NCI-H748 treated with DMSO at 0.1 percent for 48 hours (cell line): Measurements from ENCODE around the gene MRPL49.

Experiments used
- DNase-seq: peaks from one replicate; lab custom pipeline; 2025; lab: John Stamatoyannopoulos, UW

The MRPL49 gene

GRCh38 chr11:65121865-65122696, at the start of gene MRPL49, which contains the start of gene FAU:
Gene MRPL49 (plus strand): TSS chr11:65122321. CDS start chr11:65122347, 26 bp downstream.
Gene FAU (minus strand): TSS chr11:65122134. CDS start chr11:65121813, 321 bp downstream.
- DNase-seq: peak; percentile 96

GRCh38 chr11:65072631-65072966, 49.5 kb upstream of the MRPL49 start:
- DNase-seq: no peak

GRCh38 chr11:65077451-65077850, 44.7 kb upstream of the MRPL49 start:
- no peak for DNase-seq

- DNase-seq: no peak
These were observed 44.0 kb upstream of the MRPL49 start for GRCh38 chr11:65078151-65078550.

- DNase-seq: no peak
These were observed 43.3 kb upstream of the MRPL49 start for GRCh38 chr11:65078786-65079342.

GRCh38 chr11:65083134-65083833, 38.8 kb upstream of the MRPL49 start:
- no peak for DNase-seq

GRCh38 chr11:65083834-65084597, 38.1 kb upstream of the MRPL49 start, which contains the start of the genes CDCA5 and ZFPL1:
Gene CDCA5 (minus strand): TSS chr11:65084040. CDS start chr11:65083978, 62 bp downstream.
Gene ZFPL1 (plus strand): TSS chr11:65084222. CDS start chr11:65084699, 477 bp downstream.
- DNase-seq: peak; percentile 82

GRCh38 chr11:65084598-65085375, 37.3 kb upstream of the MRPL49 start:
- DNase-seq: no peak

- no peak for DNase-seq
These were observed 36.7 kb upstream of the MRPL49 start for GRCh38 chr11:65085446-65085845.

GRCh38 chr11:65086809-65087208, 35.3 kb upstream of the MRPL49 start:
- DNase-seq: no peak

- DNase-seq: no peak
These were observed 34.9 kb upstream of the MRPL49 start for GRCh38 chr11:65087216-65087615.

- DNase-seq: no peak
These were observed 34.3 kb upstream of the MRPL49 start for GRCh38 chr11:65087827-65088226.

GRCh38 chr11:65089621-65090020, 32.5 kb upstream of the MRPL49 start:
- DNase-seq: no peak

GRCh38 chr11:65090628-65091027, 31.5 kb upstream of the MRPL49 start:
- no peak for DNase-seq

- DNase-seq: no peak
These were observed 26.7 kb upstream of the MRPL49 start for GRCh38 chr11:65095427-65095826.

- DNase-seq: peak; percentile 76
These were observed 25.9 kb upstream of the MRPL49 start, which contains the start of gene VPS51 for GRCh38 chr11:65095974-65096806. Gene VPS51 (plus strand): TSS chr11:65096214. CDS start chr11:65096251, 37 bp downstream.

- DNase-seq: no peak
These were observed 25.2 kb upstream of the MRPL49 start for GRCh38 chr11:65096926-65097325.

GRCh38 chr11:65100674-65101350, 21.3 kb upstream of the MRPL49 start:
- no peak for DNase-seq
